Measurements from ENCODE around the gene GPR143. TPM values are rescaled to one million over a fixed set of nuclear protein-coding genes. Genes with fewer than 3 reads are reported as not detected.

GPR143 gene
- total and polyA plus RNA-seq, 2 donors (not counting 3 experiments of a cell fraction or from before 2014, with no cell fraction given), result 9.3 to 17.7 TPM

DNA sequence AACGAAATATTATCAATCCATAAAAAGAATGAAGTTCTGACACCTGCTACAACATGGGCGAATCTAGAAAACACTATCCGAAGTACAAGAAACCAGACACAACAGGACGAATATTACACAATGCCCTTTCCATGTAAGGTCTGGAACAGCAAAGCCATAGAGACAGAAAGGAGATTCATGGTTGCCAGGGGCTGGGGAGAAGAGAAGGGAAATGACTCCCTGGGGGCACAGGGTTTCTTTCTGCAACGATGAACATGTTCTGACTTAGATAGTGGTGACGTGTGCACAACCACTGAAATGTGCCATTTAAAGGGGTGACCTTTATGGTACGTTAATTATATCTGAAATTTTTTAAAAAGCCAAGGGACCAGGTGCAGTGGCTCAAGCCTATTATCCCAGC is 28.3 kb downstream of the GPR143 start:
- ChIA-PET CTCF (no interaction called here), POLR2A (no interaction called here)
- no peaks in the 10 kb centered on the region for H3K36me3 ChIP-seq (ENCODE audit: control insufficient read depth in 2 of 2, extremely low read depth in 1 of 2, insufficient read depth in 2 of 2, low read length in 2 of 2)
- TF ChIP-seq EZH2 (IDR thresholded peaks at IDR 0.05; ENCODE audit: borderline replicate concordance, low read depth, low read length, severe bottlenecking), result no peak
- no peak for TF ChIP-seq POLR2A (IDR thresholded peaks at IDR 0.05; ENCODE audit: low read depth, low read length)
- TF ChIP-seq, protein P1, sequence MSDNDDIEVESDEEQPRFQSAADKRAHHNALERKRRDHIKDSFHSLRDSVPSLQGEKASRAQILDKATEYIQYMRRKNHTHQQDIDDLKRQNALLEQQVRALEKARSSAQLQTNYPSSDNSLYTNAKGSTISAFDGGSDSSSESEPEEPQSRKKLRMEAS (IDR thresholded peaks at IDR 0.05; ENCODE audit: insufficient read depth, insufficient read length), result no peak
- TF ChIP-seq, protein P2, sequence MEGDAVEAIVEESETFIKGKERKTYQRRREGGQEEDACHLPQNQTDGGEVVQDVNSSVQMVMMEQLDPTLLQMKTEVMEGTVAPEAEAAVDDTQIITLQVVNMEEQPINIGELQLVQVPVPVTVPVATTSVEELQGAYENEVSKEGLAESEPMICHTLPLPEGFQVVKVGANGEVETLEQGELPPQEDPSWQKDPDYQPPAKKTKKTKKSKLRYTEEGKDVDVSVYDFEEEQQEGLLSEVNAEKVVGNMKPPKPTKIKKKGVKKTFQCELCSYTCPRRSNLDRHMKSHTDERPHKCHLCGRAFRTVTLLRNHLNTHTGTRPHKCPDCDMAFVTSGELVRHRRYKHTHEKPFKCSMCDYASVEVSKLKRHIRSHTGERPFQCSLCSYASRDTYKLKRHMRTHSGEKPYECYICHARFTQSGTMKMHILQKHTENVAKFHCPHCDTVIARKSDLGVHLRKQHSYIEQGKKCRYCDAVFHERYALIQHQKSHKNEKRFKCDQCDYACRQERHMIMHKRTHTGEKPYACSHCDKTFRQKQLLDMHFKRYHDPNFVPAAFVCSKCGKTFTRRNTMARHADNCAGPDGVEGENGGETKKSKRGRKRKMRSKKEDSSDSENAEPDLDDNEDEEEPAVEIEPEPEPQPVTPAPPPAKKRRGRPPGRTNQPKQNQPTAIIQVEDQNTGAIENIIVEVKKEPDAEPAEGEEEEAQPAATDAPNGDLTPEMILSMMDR (IDR thresholded peaks at IDR 0.05; ENCODE audit: extremely low read depth in 1 of 2, insufficient read depth in 1 of 2, low read depth in 1 of 2, low read length in 2 of 2), result no peak
- TF ChIP-seq JUN (IDR thresholded peaks at IDR 0.05; ENCODE audit: borderline replicate concordance, insufficient read depth, insufficient read length, low read depth), result no peak
- no peak for TF ChIP-seq GATA2 (IDR thresholded peaks at IDR 0.05; ENCODE audit: insufficient read depth, insufficient read length, low read depth, low read length)
- TF ChIP-seq FOS (IDR thresholded peaks at IDR 0.05; ENCODE audit: borderline replicate concordance, insufficient read depth, low read length), result no peak
- no peak for TF ChIP-seq POLR2AphosphoS5 (IDR thresholded peaks at IDR 0.05; ENCODE audit: insufficient read depth, low read depth, low read length)
- TF ChIP-seq MYC (IDR thresholded peaks at IDR 0.05; ENCODE audit: low read depth, low read length), result no peak
- no peaks in the 10 kb centered on the region for H3K27me3 ChIP-seq (ENCODE audit: control insufficient read depth in 2 of 2, insufficient read depth in 2 of 2, low read length in 2 of 2)
- no peaks in the 10 kb centered on the region for H3K79me2 ChIP-seq (ENCODE audit: control insufficient read depth, insufficient read depth, low read length)
- H2AFZ ChIP-seq (ENCODE audit: low read depth, low read length), result no peak overlapping the region
- H3K9me1 ChIP-seq (replicated peaks; ENCODE audit: control insufficient read depth, extremely low read depth, insufficient read depth, low read length), result no peaks in the 10 kb centered on the region
- H3K4me1 ChIP-seq (ENCODE audit: control insufficient read depth, extremely low read depth, insufficient read depth, low read length), result no peaks in the 10 kb centered on the region
- no peak overlapping the region for H3K4me2 ChIP-seq (ENCODE audit: insufficient read depth, low read length)
- dilution Hi-C loops (cut with MboI; ENCODE audit: extremely low pct_ligation_motif_present, low sequenced_read_pairs) (no loop called here), intact Hi-C loops (cut with micrococcal nuclease) (no loop called here)
- H4K20me1 ChIP-seq (replicated peaks; ENCODE audit: control insufficient read depth, extremely low read depth, insufficient read depth, low read length), result no peaks in the 10 kb centered on the region
- no peak overlapping the region for H3K4me3 ChIP-seq (replicated peaks in 1 of 3; ENCODE audit: insufficient read depth in 1 of 3, low read depth in 1 of 3, low read length in 3 of 3)
- no peak for FAIRE-seq
- no peaks in the 10 kb centered on the region for H3K9me3 ChIP-seq (replicated peaks; ENCODE audit: control insufficient read depth, insufficient read depth, low read length)
- no peak overlapping the region for H3K9ac ChIP-seq (replicated peaks; ENCODE audit: extremely low read depth, insufficient read depth, low read length)
- BruUV-seq (replicated peaks), result no TSS peak
- H3K27ac ChIP-seq (ENCODE audit: insufficient read depth, low read depth, low read length), result no peak overlapping the region
- DNase-seq (ENCODE audit: low read depth, low spot score), result no peak
